GM12872 (cell line): ENCODE data around the gene C22orf23.

Experiments used
- TF ChIP-seq, protein P1 (sequence below): IDR thresholded peaks from 3 replicates; pipeline ENCODE4 v1.5.1; 2011; ENCODE audit warnings: low read depth, mild to moderate bottlenecking, low read length, moderate library complexity; ENCODE audit not compliant: insufficient read depth

The C22orf23 gene

GRCh38 chr22:37929390-37929789 lies 24.0 kb downstream of the C22orf23 start:
- TF ChIP-seq, protein P1, sequence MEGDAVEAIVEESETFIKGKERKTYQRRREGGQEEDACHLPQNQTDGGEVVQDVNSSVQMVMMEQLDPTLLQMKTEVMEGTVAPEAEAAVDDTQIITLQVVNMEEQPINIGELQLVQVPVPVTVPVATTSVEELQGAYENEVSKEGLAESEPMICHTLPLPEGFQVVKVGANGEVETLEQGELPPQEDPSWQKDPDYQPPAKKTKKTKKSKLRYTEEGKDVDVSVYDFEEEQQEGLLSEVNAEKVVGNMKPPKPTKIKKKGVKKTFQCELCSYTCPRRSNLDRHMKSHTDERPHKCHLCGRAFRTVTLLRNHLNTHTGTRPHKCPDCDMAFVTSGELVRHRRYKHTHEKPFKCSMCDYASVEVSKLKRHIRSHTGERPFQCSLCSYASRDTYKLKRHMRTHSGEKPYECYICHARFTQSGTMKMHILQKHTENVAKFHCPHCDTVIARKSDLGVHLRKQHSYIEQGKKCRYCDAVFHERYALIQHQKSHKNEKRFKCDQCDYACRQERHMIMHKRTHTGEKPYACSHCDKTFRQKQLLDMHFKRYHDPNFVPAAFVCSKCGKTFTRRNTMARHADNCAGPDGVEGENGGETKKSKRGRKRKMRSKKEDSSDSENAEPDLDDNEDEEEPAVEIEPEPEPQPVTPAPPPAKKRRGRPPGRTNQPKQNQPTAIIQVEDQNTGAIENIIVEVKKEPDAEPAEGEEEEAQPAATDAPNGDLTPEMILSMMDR = no peak

GRCh38 chr22:37927637-37927936 lies 25.8 kb downstream of the C22orf23 start:
- TF ChIP-seq, protein P1 = no peak

DNA sequence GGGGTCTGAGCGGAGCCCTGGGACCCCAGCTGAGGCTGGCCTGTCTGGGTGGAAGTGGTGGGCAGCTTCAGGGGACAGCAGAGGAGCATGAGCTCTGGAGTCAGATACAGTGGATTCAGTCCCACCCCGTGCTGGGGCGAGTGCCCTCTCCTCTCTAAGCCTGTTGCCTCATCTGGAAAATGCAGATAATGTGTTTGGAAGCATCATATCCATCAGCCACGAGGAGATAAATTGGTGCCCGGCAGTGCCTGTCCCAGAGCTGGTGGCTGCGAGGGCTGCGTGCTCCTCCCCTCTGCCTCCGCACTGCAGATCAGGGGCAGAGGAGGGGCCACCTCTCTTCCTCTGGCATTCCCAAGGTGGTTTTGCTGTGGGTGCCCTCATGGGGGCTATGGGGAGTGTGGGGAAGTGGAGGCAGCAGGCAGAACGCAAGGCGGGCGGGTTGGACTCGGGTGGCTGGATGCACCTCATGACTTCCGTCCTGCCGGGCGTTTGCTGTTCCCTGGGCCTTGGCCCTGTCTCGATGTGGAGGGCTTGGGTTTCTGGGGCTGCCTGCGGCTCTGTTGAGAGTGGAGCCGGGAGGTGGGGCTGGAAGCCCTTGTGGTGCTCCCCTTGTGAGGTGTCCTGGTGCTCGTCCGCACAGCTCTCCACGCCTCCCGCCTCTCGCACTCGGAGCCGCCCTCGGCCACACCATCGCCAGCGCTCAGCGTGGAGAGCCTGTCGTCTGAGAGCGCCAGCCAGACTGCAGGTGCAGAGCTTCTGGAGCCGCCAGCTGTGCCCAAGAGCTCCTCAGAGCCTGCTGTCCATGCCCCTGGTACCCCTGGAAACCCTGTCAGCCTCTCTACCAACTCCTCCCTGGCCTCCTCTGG lies 26.4 kb downstream of the C22orf23 start:
- TF ChIP-seq, protein P1 = no peak

- TF ChIP-seq, protein P1 = no peak
These were observed 27.0 kb downstream of the C22orf23 start for GRCh38 chr22:37926358-37926757.

GRCh38 chr22:37925767-37926166 lies 27.6 kb downstream of the C22orf23 start:
- TF ChIP-seq, protein P1 = no peak

GRCh38 chr22:37925330-37925729 lies 28.1 kb downstream of the C22orf23 start:
- TF ChIP-seq, protein P1 = no peak

DNA sequence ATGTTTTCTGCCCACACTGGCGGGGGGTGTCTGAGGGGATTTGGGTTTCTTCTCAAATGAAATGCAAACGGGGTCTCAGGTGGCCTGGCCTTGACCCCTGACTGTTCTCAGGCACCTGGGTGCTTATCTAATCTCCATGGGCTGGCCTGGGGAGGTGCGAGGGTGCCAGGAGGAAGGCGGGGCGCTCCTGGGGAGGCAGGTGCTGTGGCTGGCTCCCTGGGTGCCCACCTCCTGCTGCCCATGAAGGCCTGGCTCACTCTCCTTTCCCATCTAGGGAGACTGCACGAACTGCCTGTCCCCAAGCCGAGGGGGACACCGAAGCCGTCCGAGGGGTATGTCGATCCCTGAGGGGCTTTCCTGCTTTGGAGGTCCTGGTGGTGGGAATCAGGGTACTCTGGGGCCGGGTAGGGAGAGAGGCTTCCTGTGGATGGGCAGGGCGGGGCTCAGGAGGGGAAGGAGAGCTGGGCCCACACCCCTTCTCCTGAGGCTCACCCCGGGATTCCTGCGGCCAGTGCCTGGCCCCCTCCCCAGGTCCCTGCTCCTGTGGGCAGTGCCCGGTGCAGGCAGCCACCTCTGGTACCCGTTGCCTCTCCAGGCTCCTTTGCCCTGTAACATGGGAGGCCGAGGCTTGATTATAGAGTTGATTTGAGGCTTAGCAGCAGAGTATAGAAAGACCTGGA lies 28.9 kb downstream of the C22orf23 start:
- TF ChIP-seq, protein P1 = no peak
